Stimulated activated CD8-positive, alpha-beta memory T cell treated with anti-CD3 and anti-CD28 coated beads, Interleukin-4, amount 100 ng/mL, for 1 hour (primary cell): ENCODE measurements around the gene C1orf74.
"Not testable (repeated sequence)": the region's sequence is repeated elsewhere in the genome, so short reads cannot be mapped to it uniquely, and the experiment has no call there.

ENCODE experiments used
- DNase-seq, 2 donors: peaks; one replicate each; pipeline ENCODE4 v3.0.0-alpha.2; 2020; ENCODE audit warnings: low read depth in 2 of 2, low spot score in 1 of 2

Gene C1orf74

DNA sequence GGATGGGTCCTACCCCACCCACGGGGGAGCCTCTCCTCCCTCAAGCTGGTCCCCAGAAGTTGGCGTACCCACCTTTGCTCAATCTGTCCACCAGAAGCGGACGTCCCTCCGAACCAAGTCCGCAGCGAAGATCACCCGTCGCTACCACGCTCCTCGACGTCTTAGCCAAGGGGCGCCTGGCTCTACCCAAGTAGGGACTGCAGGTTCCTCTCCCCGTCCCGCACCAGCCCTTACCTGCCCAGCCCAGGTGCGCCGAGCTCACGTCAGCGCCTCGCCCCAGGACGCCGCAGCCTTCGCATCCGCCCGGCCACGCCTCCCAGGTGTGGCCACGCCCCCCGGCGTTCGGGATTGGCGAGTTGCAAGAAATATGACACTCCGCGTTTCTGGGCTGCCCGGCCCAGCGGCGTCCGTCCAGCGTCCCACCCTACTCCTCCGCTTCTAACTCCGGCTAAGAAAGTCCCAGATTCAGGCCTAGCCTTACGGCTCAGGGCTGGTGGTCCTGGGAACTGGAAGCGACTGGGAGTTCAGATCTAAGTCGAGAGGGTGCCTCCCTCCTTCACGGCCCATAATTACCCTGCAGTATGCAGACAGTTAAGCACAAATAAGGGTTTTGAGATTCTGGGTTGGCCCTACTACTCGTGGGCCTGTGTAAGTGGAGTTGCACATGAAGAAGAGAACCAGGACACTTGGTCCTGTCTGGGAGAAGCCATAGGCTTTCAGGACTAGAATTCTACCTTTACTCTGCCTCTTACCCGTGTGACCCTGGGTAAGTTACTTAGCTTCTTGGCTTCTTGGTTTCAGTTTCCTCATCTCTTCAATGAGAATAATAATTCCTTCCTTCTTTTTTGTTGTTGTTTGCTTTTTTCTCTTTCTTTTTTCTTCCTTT is 21.8 kb upstream of the C1orf74 start, which contains the start of gene IRF6:
Gene IRF6, minus strand, starts transcription at position 268 of the 886 bp plus-strand sequence. CDS start 4,729 bp downstream, outside the sequence.
- DNase-seq = peak; percentile 43 to 44

DNA sequence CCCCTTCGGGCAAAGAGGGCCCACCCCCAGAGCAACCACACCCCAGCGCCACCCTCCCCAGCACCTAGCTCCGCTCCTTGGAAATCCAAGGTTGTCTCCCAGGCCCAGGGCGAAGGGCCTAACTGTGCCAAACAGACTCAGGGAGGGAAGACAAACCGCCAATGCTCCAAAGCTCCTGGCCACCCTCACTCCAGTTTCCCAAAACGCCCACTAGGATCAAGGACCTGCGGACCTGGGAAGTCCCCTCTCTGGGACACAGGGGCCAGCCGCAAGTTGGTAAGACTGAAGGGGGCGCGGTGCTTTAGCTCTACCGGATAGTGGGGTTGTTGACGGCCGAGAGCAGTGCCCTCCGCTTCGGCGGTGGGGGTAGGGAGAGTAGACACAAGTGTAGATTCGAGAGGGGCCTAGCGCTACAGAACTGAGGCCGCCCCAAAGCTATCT is 21.0 kb upstream of the C1orf74 start:
- no peak for DNase-seq

DNA sequence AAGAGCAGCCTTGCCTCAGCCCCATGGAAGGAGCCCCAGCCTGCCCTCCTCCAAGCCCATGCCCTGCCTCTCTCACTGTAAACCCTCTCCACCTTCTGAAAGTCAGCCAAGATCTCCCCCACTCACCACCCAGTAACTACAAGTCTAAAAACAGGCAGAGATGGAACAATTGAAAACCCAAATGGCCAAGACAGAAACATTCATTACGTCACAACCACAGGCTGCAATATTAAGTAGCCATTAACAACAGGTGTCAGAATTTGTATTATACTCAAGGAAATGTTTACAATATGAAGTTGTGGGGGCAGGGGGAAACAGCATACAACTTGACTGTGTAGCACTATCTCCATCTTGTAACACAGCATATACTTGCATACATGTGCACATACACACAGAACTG is 19.2 kb upstream of the C1orf74 start:
- DNase-seq = no peak

DNA sequence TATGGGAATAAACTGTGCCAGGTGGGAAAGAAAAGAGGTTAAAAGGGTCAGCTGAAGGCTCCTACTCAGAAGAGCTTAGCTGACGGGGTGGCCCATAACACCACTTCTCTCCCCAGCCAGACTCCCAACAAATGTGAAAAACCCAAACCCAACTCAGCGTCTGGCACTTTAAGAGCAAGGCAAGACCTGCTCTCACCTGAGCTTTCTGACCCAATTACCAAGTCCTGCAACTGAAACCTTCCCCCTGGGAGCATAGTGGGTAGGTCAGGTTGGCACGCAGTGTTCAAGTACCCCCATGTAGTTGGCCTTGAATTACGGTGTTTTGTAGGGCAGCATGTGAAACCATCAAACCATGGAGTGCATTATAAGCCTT is 18.4 kb upstream of the C1orf74 start:
- DNase-seq = no peak

DNA sequence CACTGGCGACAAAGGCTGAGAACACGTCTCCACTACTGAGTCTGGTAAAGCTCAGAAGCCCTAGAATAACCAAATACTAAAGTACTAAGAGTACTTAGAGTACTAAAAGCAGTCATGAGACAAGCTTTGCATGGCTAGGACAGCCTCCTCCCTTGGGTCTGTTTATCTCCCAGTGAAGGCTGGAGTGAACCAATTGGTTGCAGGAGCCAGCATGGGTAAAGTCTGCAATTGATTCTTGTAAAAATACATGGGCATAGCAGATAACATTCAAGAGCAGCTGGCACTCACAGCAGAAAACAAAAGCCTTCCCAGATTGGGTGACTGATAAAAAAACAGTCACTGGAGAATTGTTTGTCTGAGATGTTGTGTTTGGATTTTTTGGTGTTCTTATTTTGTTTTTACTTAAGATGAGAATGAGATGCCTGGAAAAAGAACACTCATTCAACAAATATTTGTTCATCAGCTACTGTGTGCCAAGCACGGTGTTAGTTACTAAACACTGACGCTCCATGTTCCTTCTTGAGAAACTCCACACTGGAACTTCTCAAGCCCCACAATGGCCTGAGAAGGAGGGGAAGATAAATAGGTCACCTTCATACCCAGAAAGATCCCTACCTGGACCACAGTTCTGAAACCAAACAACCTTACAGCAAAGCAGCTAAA is 17.9 kb upstream of the C1orf74 start:
- DNase-seq = no peak

DNA sequence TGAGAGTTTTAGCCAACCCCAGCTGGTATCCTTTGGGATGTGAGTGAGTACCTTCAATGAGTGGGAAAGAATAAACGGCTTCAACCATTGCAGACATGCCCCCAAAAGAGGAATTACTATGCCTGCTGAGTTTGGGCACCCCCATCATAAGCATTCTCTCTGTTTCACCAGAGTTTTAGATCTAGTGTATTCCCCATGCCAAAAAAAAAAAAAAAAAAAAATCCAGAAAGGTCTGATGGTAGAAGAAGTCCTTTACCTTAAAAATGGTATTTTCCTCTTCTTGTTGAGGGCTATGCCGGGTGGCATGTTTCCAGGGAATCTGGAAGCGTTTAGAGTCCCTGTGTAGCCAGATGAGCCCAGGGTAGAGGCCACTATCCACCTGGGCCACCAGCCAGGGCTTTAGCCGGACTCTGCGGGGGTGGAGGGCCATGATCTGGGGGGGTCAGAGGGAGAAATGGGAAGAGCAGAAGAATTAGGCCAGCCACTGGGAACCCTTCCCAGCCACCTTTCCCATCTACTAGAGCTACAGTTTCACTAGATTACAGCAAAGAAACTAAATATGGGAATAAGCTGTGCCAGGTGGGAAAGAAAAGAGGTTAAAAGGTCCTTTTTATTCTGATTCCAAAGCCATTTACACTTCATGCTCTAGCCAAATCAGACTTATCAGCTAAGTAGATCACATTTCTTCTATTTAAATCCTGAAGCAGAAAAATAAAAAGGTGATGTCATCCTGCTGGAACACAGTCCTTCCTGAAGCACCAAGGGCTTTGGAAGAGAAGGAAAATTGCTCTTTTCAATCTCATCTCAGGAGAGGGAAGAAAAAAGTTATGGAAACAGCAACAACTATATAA is 16.9 kb upstream of the C1orf74 start:
- DNase-seq = no peak

DNA sequence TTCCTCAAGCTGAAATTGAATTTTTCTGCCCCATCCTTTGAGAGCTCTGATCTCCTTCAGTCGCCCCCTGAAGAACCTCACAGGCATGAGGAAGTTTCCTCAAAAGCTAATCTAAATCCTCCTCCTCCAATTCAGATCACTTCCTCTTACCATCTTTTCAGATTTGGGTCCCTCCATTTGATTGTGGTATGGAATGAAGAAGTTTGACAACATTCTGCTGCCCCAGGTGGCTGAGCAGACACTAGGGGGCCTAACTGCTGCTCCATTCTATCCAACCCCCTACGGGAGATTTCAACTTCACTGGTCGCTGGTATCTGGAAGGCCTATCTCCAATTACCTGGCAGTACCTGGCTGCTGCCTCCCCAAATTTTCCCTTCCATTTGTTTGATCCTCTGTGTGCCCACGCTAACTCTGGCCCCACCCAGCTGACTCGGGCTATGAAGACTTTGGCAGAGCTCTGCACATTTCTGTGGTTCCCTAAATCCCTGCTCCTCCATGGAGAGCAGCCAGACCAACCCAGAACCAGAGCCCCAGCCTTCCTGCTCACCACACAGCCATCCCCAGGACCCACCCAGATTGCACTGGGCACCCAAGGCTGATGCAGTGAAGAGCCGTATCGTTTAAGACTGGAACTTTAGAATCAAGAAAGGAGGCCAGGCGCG is 13.8 kb upstream of the C1orf74 start:
- DNase-seq = no peak

DNA sequence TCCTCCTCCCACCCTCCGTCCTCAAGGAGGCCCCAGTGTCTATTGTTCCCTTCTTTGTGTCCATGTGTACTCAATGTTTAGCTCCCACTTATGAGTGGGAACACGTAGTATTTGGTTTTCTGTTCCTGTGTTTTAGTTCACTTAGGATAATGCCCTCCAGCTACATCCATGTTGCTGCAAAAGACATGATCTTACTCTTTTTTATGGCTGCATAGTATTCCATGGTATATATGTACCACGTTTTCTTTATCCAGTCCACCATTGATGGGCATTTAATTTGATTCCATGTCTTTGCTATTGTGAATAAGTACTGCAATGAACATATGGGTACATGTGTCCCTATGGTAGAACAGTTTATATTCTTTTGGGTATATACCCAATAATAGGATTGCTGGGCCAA is 9.4 kb upstream of the C1orf74 start:
- DNase-seq = not testable (repeated sequence)

DNA sequence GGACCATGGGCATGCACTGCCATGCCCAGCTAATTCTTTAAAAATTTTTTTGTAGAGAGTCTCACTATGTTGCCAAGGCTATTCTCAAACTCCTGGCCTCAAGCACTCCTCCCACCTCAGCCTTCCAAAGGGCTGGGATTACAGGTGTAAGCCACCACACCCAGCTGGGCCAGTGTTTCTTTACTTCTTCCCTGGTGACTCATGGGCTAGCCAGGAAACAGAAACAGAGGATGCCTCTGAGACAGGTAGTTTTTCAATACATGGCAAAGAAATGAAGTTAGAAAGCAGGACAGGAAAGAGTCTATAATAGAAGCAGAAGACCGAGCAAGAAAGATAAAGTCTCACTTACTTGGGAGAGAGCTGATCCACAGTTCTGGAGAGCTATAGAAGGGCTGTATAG is 7.6 kb upstream of the C1orf74 start:
- no peak for DNase-seq

DNA sequence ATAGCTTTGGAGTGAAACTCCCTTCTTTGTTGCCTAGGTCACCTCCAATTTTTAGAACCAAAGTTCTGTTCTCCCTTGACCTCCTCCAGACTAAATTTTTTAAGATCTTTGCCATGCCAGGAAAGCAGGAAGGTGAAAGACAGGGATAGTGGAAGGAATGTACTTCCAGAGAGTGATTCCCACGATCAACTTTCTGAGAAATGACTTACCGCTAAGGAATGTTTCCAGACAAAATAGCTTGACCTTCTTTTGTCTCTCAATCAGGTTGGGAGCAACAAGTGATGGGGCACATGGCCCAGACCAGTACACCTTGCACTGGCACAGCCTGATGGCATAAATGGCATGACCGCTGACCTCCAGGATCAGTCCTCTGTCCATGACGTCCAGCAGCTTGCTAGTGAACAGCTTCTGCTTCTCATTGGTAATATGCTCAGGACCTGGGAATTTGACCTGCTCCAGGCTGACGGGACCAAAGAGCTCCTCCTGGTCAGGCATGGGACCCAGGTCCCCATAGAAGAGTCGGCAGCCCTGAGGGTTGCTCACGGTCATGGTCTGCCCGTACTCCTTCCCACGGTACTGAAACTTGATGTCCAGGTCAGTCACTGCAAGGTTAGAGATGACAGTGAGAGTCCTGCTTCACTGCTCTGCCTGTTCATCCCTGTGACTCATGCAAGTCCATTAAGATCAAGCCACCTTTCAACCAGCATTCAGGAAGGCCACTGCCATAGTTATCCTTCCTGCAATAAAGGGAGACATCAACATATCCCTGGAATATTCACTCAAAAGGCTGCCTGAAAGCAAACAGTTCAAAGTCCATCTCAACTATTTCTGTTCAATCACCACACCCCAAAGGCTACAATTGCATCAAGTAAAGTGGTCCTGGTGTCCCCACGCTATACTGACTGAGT is 6.2 kb upstream of the C1orf74 start:
- no peak for DNase-seq

DNA sequence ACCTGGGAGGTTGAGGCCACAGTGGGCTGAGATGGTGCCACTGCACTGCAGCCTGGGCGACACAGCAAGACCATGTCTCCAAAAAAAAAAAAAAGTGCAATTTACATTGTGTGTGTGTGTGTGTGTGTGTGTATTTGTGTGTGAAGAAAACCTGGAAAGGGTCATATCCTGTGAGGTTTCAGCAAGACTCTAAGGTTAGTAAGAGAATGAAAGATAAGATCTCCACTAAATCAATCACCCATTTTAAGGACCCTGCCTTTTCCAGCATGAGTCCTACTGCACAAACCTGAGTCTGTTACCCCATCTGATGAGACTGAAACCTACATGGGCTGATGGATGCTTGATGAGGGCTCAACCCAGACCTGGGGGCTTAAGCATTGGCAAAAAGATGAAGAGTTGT is 4.9 kb upstream of the C1orf74 start:
- DNase-seq = no peak

DNA sequence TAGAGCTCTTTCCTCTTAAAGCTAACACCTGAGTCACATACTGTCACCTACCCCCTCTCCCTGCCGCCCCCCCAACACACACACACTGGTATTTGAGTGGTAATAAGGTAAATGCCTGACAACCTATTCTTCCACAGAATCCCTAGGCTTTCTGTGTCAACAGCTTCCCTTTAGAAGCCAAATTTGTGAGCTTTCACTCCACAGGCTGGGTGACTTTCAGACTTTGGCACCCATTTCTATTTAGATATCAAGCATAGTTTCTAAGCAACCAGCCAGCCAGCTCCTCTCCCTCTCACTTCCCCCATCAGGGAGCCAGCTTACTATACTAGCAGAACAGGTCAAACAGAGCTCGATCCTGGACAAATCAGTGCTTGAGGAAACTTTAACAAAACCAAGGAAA is 3.2 kb upstream of the C1orf74 start:
- DNase-seq = no peak

DNA sequence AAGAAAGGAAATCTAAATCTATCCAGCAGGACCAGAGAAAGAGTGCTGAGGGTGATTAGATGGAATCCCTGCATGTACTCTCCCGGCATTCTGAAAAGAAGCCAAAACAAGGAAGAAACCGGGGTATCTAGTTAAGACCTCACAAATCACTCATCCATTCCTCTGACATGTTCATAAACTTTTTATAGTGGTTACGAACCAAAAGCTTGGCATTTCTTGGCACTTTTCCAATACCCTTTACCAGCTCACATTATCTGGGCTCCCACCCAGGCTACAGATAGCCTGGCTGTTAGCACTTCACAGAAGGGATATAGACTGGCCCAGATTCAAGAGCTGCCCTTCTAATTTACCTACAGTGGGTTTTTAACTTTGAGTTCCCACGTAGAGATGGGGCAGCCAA is 1.8 kb upstream of the C1orf74 start:
- no peak for DNase-seq

DNA sequence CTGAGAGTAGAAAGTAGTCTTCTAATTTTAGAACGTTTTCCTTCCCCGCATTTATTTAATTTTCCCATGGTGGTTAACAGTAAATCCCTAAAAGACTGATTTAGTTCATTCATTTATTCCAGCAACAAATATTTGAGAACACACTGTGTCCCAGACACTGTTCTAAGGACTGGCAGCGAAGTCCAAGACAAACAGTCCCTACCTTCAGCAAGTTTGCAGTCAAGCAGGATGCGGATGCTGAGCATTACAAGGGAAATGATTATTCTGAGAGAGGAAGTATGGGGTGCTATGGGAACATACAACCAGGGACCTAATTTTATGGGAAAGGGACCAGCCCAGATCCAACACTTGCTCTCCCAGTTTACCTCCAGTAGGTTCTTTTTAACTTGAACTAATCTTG is 1.2 kb upstream of the C1orf74 start:
- DNase-seq = no peak

DNA sequence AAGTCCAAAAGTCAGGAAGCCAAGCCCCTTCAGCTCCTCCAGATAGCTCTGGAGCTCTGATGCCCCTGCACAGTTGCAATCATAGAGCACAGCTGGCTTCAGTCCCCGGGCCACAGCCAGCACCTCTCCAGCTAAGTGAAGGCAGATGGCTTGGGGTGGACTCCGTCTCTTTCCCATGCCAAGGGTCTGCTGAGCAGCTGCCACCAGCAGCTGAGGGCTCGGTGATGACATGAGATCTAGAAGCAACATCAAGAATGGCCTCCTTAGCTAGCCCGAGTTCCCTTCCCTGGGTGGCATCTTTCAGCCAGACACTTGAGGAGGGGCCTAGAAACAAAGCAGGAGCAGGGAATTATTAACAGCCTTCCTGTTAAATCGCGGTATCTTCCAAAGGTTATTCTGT is 973 bp downstream of the C1orf74 start:
- DNase-seq = no peak

DNA sequence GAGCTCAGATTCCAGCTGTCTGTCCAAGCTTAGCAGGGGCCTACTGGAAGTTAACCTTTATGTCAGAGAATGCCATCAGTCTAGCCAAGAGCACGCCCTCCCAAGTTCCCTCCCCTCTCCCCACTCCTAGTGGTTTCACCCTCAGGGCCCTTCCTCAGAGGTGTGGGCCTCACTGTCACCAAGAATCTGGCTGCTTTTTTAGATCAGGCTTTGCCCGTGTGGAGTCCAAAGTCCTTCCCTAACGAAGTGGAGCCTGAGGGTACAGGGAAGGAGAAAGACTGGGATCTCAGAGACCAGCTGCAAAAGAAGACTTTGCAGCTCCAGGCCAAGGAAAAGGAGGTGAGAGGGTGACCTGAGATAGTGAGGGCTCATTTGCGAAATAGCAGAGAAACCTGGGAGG is 4.1 kb downstream of the C1orf74 start:
- no peak for DNase-seq

DNA sequence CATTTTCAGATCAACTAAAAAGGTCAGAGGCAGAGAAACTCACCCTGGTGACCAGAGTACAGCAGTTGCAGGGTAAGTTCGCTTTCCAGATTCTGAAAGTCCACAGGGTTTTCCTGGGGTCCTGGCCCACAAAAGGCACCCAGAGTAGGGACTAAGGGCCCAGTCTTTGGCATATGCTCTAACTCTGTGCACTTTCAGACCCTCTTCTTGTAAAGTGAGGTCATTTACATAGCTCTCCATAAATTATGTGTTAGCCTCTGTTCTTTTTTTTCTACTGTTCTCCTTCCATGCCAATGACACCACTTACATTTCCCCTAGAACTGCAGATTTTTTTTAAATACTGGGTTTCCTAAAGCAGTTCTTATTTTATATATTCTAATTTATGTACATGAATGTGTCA is 6.3 kb downstream of the C1orf74 start:
- no peak for DNase-seq

DNA sequence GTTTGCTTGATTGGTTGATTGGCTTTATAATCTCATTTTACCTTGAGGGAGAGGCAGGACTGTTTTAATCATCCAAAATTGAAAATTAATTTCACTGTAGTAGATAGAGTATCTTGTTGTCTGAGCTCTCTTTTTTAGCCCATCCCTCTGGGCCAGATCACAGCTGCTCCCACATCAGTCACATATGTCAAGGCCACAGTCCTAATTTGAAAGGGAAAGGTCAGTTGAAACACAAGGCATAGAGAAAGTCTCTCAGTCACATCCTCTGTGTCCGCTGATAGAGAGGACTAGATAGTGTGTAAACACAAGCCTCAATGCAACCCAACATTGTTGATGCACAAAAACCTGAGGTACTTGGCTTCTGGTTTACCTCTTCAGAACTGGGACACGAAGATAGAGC is 6.8 kb downstream of the C1orf74 start:
- no peak for DNase-seq

DNA sequence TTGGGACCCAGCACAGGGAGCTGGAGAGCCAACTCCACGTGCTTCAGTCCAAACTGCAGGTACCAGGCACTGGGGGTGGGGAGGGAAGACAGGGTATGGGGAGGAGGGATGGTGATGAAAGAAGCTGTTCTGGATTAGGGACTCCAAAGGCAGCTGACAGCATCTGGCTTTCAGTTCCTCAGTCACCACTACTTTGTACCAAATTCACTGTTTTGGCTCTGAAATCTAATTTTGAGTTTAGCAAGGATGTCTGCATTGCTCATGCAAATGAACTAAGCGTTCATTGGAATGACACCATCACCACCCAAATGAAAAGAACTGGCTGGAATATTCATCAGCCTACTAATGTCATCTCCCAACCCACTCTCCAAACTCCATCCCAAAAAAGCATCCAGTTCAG is 8.7 kb downstream of the C1orf74 start:
- no peak for DNase-seq

DNA sequence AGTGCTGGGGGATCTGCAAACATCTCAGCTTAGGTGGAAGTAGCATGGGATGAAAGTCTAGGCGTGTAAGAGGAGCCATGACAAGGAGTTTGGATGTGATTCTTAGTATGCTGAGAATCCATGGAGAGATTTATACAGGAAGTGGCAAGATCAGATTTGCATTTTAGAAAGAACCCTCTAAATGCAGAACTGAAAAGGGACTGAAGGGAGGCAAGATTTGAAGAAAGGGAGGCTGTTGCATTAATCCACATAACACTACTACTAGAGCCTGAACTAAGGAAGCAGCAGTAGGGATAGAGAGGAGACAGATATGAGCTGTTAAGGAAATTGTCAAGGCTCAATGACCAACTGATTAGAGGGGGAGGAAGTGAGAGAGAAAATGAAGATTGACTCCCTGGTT is 9.8 kb downstream of the C1orf74 start:
- no peak for DNase-seq
